Neutrophil (primary cell): Measurements from ENCODE around the gene PHOSPHO2.

Experiments used
- H3K27ac ChIP-seq: fragments of 200-600 bp; sonication (generic); 2 replicates; pipeline ENCODE4 v1.5.1; 2016; ENCODE audit warnings: mild to moderate bottlenecking, moderate library complexity
- H3K27me3 ChIP-seq: fragments of 200-600 bp; sonication (generic); 2 replicates; pipeline ENCODE4 v1.6.0; 2016; ENCODE audit warnings: mild to moderate bottlenecking
- H3K36me3 ChIP-seq: fragments of 200-600 bp; sonication (generic); 2 replicates; pipeline ENCODE4 v1.5.1; 2017
- H3K4me1 ChIP-seq, 2 experiments: fragments of 200-600 bp in 1 of 2; sonication (generic) in 1 of 2; 1 replicate in 1 of 2; 2 replicates in 1 of 2; pipeline versions ENCODE4 v1.5.1 to v1.6.1; 2013 to 2016; ENCODE audit warnings: low read depth in 1 of 2, low read length in 1 of 2, mild to moderate bottlenecking in 1 of 2, moderate library complexity in 1 of 2; ENCODE audit not compliant: control insufficient read depth in 1 of 2, insufficient read depth in 1 of 2
- H3K4me3 ChIP-seq, 2 experiments: fragments of 200-600 bp in 1 of 2; sonication (generic) in 1 of 2; 1 replicate in 1 of 2; 2 replicates in 1 of 2; pipeline ENCODE4 v1.5.1; 2013 to 2016; ENCODE audit warnings: low read depth in 1 of 2, low read length in 1 of 2, mild to moderate bottlenecking in 1 of 2, moderate library complexity in 1 of 2
- H3K9me3 ChIP-seq: fragments of 200-600 bp; sonication (generic); 2 replicates; pipeline ENCODE4 v1.5.1; 2016
- CTCF ChIP-seq: fragments of 200-600 bp; sonication (generic); IDR thresholded peaks from 2 replicates; pipeline ENCODE4 v1.5.1; 2016; ENCODE audit warnings: antibody characterized with exemption

PHOSPHO2 gene

GRCh38 chr2:169736902-169737301 is 42.6 kb downstream of the PHOSPHO2 start:
- TF ChIP-seq CTCF, result no peak
- Histone ChIP-seq H3K27me3 (peaks cover 31% of the 10 kb centered on the region), H3K9me3 (no peaks in the 10 kb centered on the region), H3K27ac (no peak overlapping the region), H3K36me3 (no peaks in the 10 kb centered on the region), H3K4me3 (no peak overlapping the region), H3K4me1 (peaks cover 8 to 16% of the 10 kb centered on the region in 2 experiments)

DNA sequence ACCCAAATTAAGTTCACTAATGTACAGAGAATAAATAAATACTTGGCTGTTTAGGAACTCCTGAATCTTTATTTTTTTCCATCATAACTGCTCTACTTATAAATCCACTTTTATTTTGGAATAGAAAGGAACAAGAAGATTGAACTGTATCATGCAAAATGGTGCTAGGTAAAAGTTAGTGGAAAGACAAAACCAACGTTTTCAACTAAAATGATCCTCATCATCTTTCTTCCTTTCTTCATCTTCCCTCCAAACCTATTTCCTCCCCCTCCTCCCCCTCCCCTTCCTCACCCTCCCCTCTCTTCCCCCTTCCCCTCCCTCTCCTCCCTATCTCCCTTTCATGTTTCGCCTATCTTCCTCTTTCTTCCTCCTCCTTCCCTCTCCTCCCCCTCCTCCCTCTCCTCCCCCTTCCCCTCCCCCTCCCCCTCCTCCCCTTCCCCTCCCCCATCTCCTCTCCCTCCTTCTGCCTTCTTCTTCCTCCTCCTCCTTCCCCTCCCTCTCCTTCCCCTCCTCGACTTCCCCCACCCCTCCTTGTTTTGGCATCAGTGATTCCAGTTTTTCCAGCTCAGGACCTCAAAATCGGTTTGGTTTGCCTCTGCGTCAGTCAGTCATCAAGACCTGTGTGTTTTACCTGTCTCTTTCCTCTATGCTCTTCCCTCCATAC is 44.4 kb downstream of the PHOSPHO2 start:
- H3K4me1 ChIP-seq, result peaks cover 4 to 6% of the 10 kb centered on the region in 2 experiments
- no peaks in the 10 kb centered on the region for H3K9me3 ChIP-seq
- H3K4me3 ChIP-seq, result no peak overlapping the region
- H3K27me3 ChIP-seq, result peaks cover 14% of the 10 kb centered on the region
- no peaks in the 10 kb centered on the region for H3K36me3 ChIP-seq
- no peak for TF ChIP-seq CTCF
- H3K27ac ChIP-seq, result no peak overlapping the region

- no peak for TF ChIP-seq CTCF
- H3K36me3 ChIP-seq, result no peaks in the 10 kb centered on the region
- peaks cover 10% of the 10 kb centered on the region for H3K27me3 ChIP-seq
- no peak overlapping the region for H3K4me3 ChIP-seq
- H3K9me3 ChIP-seq, result no peaks in the 10 kb centered on the region
- H3K4me1 ChIP-seq, result peaks cover 3% of the 10 kb centered on the region in 2 experiments
- H3K27ac ChIP-seq, result no peak overlapping the region
These were observed 45.1 kb downstream of the PHOSPHO2 start for GRCh38 chr2:169739351-169739750.

GRCh38 chr2:169743549-169743948 is 49.3 kb downstream of the PHOSPHO2 start:
- Histone ChIP-seq H3K27ac (no peak overlapping the region), H3K4me1 (no peaks in the 10 kb centered on the region), H3K36me3 (no peaks in the 10 kb centered on the region), H3K27me3 (no peaks in the 10 kb centered on the region), H3K9me3 (no peaks in the 10 kb centered on the region), H3K4me3 (no peak overlapping the region)
- no peak for TF ChIP-seq CTCF

DNA sequence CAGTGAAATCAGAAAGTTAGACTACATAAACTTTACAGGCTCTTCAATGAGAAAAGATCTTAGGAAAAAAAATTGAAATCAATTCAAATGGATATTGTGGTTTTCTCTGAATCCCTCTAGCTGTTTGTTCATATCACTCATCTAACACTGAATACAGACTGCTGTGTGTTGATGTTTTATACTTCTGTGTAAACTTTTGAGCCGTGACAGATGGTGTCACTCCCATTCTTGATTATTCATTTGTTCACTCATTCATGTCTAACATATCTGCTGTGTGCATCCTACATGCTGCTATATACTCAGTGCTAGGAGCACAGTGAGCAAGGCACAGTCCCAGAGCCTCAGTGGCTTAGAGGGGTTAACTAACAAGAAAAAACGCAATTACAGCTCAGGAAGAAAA is 52.0 kb downstream of the PHOSPHO2 start:
- Histone ChIP-seq H3K36me3 (no peaks in the 10 kb centered on the region), H3K27ac (no peak overlapping the region), H3K4me3 (no peak overlapping the region), H3K27me3 (no peaks in the 10 kb centered on the region), H3K4me1 (no peaks in the 10 kb centered on the region), H3K9me3 (no peaks in the 10 kb centered on the region)
- TF ChIP-seq CTCF, result no peak
